ENCODE results near the gene ZDHHC11.
"Not testable (repeated sequence)": the region's sequence is repeated elsewhere in the genome, so short reads cannot be mapped to it uniquely, and the experiment has no call there.

Gene ZDHHC11

DNA sequence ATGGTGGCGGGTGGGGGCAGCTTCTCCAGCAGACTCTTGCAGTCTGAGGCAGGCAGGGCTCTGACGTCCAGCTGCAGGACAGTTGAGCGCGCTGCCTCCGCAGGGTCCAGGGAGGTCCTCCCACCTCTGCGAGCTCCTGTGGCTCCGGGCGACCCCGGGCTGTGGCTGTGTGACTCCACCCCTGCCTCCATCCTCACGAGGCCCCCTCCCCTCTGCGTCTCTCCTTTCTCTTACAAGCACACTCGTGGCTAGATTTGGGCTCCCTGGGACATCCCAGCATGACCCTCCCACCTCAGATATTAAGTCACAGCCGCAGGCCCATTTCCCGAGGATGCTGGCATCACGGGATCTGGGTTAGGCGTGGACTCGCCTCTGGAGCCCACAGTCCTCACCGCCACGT, 100.6 kb downstream of the ZDHHC11 start:
- ATAC-seq (replicated peaks); H3K36me3 Mint-ChIP-seq; DNase-seq; H3K27ac Mint-ChIP-seq; H3K9me3 Mint-ChIP-seq; H3K4me3 Mint-ChIP-seq; H3K27me3 Mint-ChIP-seq; H3K4me1 Mint-ChIP-seq: not testable (repeated sequence)

DNA sequence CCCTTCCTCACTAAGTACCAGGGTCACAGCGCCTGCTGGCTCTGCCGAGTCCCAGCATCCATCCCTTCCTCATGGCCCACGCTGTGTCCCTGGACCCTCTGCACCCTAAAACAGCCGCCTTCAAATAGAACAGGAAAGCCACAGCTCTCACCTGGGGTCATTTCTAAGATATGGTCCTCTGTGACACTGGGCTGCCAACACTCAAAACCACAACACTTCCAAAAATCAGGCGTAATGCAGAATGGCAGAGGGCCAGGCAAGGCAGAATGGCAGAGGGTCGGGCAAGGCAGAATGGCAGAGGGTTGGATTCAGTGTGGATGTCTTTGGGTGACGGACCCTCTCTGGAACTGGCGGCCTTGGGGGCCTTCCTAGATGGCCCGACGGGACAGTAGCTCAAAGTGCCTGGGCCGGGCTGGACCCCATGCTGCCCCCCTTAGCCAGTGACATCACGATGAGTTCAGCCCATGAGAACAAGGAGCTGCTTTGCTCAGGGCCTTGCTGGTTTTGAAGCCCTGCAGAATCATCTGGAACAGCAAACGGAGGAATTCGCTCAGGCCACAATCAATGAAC, 101.6 kb downstream of the ZDHHC11 start:
- H3K27ac Mint-ChIP-seq: no peak overlapping the region
- DNase-seq (no peak), ATAC-seq (replicated peaks) (no peak)
- no peaks in the 10 kb centered on the region for H3K36me3 Mint-ChIP-seq
- peaks cover 0 to 4% of the 10 kb centered on the region in 2 donors for H3K4me1 Mint-ChIP-seq
- no peaks in the 10 kb centered on the region for H3K9me3 Mint-ChIP-seq
- H3K4me3 Mint-ChIP-seq: no peak overlapping the region
- H3K27me3 Mint-ChIP-seq: no peaks in the 10 kb centered on the region

GRCh38 chr5:748011-748980, 102.5 kb downstream of the ZDHHC11 start:
- H3K4me1 Mint-ChIP-seq; ATAC-seq (replicated peaks); H3K27me3 Mint-ChIP-seq; H3K4me3 Mint-ChIP-seq; H3K36me3 Mint-ChIP-seq; H3K9me3 Mint-ChIP-seq; DNase-seq; H3K27ac Mint-ChIP-seq: not testable (repeated sequence)

- not testable (repeated sequence) for H3K27me3 Mint-ChIP-seq; H3K27ac Mint-ChIP-seq; H3K4me3 Mint-ChIP-seq; H3K4me1 Mint-ChIP-seq; DNase-seq; ATAC-seq (replicated peaks); H3K9me3 Mint-ChIP-seq; H3K36me3 Mint-ChIP-seq
These were observed 103.4 kb downstream of the ZDHHC11 start for GRCh38 chr5:747303-747844.

DNA sequence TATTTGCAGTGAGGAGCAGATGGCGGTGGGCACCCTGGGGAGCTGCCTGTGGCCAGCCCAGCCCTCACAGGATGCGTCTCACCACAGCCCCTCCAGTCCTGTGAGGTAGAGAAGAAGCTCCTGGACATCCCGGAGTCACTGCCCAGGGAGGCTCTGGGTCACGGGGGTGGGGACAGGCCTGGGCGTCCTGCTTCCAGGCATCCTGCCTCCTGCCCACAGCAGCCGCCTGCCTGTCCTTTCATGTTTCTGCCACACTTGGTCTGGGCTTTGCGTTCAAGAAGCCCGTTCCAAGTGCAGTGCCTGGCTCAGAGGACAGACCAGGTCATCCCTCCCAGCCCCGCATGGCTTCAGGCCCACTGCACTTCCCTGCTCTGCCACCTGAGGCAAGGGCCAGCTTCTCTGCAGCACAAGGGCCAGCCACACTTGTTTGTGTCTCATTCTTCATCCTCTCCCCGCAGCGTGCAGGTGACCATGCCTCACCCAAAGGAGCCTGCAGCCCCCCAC, 104.5 kb downstream of the ZDHHC11 start:
- no peaks in the 10 kb centered on the region for H3K9me3 Mint-ChIP-seq
- DNase-seq (no peak), ATAC-seq (replicated peaks) (no peak)
- no peaks in the 10 kb centered on the region for H3K4me1 Mint-ChIP-seq
- no peak overlapping the region for H3K4me3 Mint-ChIP-seq
- H3K27ac Mint-ChIP-seq: no peak overlapping the region
- H3K27me3 Mint-ChIP-seq: no peaks in the 10 kb centered on the region
- H3K36me3 Mint-ChIP-seq: no peaks in the 10 kb centered on the region

Measured in stimulated activated naive B cell treated with anti-CD40 and anti-IgM and Interleukin-4, amounts not matched to agents 10 μg/mL and 1 μg/mL and 100 μg/mL, for 72 hours (primary cell).